Measurements from ENCODE around the gene CABLES1. TPM values are rescaled to one million over a fixed set of nuclear protein-coding genes. Genes with fewer than 3 reads are reported as not detected.

Gene CABLES1
- total and polyA plus RNA-seq, 2 of the 4 experiments (the other 2 are of a cell fraction), result 4.7 to 5.7 TPM

DNA sequence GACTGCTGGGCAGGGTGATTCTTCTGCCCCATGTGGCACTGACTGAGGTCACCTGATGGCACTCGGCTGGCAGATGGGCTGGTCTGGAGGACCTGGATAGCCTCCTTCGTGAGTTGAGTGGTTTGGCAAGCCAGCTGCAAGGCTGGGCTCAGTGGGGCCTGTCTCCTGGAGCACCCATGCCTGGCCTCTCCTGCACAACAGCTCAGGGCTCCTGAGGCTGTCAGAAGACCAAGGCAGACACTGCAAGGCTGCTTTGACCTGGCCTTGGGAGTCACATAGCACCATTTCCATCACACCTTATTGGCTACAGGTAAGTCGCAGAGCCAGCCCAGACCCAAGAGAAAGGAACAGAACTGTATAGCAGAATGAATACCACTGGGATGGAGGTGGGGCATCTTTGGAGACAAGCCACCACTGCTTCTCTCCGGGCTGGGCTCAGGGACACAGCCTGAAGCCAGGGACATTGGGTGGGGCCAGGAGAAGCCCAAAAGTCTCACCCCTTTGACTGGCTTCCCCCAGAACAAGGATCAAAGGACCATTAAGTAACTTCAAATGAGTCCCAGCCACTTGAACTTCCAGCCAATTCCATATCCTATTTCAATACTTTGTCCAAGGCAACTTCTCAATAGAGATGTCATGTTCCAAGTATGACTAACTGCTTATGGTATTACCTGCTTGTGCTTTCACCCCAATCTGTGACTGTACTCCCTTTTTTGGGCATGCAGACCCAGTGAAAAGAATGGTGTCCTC lies 156.3 kb downstream of the CABLES1 start:
- H4K20me1 ChIP-seq (ENCODE audit: insufficient read depth, low read length), result no peaks in the 10 kb centered on the region
- DNase-seq (peak; percentile 74), ATAC-seq (ENCODE audit: low read depth) (peak; percentile 72)
- in situ Hi-C loops (cut with MboI; ENCODE audit: low sequenced_read_pairs), result loop anchor here (10.0 kb wide), 1 partner anchor 63 kb away; no protein-coding TSS in a partner anchor
- H3K27me3 ChIP-seq (ENCODE audit: control insufficient read depth, insufficient read depth, low read length), result no peaks in the 10 kb centered on the region
- H3K36me3 ChIP-seq (ENCODE audit: control insufficient read depth, insufficient read depth, low read length), result no peaks in the 10 kb centered on the region
- BruUV-seq (replicated peaks), result no TSS peak
- CTCF ChIA-PET, result interaction anchor here (0.6 to 1.1 kb wide), 3 partner anchors 40 to 214 kb away, joined by 3 read pairs; no protein-coding TSS in a partner anchor
- peak overlapping the region; percentile 58 to 88; a peak in 3 of 4 replicates for H4K8ac ChIP-seq (ENCODE audit: low read depth in 2 of 2, low read length in 2 of 2)
- no peaks in the 10 kb centered on the region for H3K9me3 ChIP-seq (ENCODE audit: control insufficient read depth, insufficient read depth, low read length)
- peak overlapping the region; percentile 75; the same call in 2 of the 3 replicates for H2BK15ac ChIP-seq (ENCODE audit: low read depth, low read length)
- H3K18ac ChIP-seq (ENCODE audit: low read depth, low read length), result peak overlapping the region; percentile 83; the same call in 1 of the 2 replicates
- H3K4ac ChIP-seq (ENCODE audit: low read depth, low read length), result peak overlapping the region; percentile 93
- TF ChIP-seq SMC3 (IDR thresholded peaks at IDR 0.05; ENCODE audit: low read depth, low read length) (no peak), CEBPB (IDR thresholded peaks at IDR 0.05; ENCODE audit: low read depth, low read length) (no peak), RAD21 (IDR thresholded peaks at IDR 0.05; ENCODE audit: low read length) (no peak)
- POLR2A ChIA-PET (ENCODE audit: unreplicated experiment), result interaction anchor here (0.6 kb wide), 1 partner anchor 223 kb away, joined by 3 read pairs; no protein-coding TSS in a partner anchor
- dilution Hi-C loops (cut with HindIII; ENCODE audit: low sequenced_read_pairs, unreplicated experiment), result no loop called here
- H2AFZ ChIP-seq (replicated peaks; ENCODE audit: low read length, poor library complexity), result peak overlapping the region; percentile 69
- intact Hi-C loops (cut with micrococcal nuclease), result no loop called here
- H2BK20ac ChIP-seq (ENCODE audit: low read depth, low read length), result peak overlapping the region; percentile 88
- peak overlapping the region; percentile 44; the same call in 1 of the 2 replicates for H3K23ac ChIP-seq (ENCODE audit: low read depth, low read length)
- H2BK5ac ChIP-seq (ENCODE audit: low read depth, low read length, poor library complexity, severe bottlenecking), result peak overlapping the region; percentile 77
- peak overlapping the region; percentile 91 for H4K91ac ChIP-seq (ENCODE audit: insufficient read depth, low read depth, low read length)
- no peak overlapping the region for H3K9ac ChIP-seq (ENCODE audit: low read depth, low read length)
- peak overlapping the region; percentile 69 for H2AK9ac ChIP-seq (replicated peaks; ENCODE audit: low read depth, low read length, poor library complexity)
- peak overlapping the region; percentile 79 for H4K5ac ChIP-seq (ENCODE audit: low read depth, low read length)
- no peak overlapping the region for H3K27ac ChIP-seq (ENCODE audit: insufficient read depth, low read length)
- peak overlapping the region; percentile 84 for H2AK5ac ChIP-seq (ENCODE audit: low read depth, low read length)
- 17% methylated on average over 1 of the region's 4 CpGs; no CpG with 5 or more reads in 1 of the 2 experiments for WGBS, 2 experiments (ENCODE audit: extremely low coverage in 2 of 2, insufficient read length in 1 of 2)
- no peak overlapping the region for H3K56ac ChIP-seq (ENCODE audit: extremely low read depth, insufficient read depth, low read length)
- H2BK120ac ChIP-seq (ENCODE audit: low read depth, low read length), result peak overlapping the region; percentile 93
- H3K79me1 ChIP-seq (ENCODE audit: low read depth in 1 of 2, low read length in 2 of 2), result no peaks in the 10 kb centered on the region
- no peak overlapping the region for H3K4me2 ChIP-seq (ENCODE audit: low read depth, low read length)
- H3K4me1 ChIP-seq (ENCODE audit: control insufficient read depth, insufficient read depth, low read length), result peaks cover 12% of the 10 kb centered on the region
- H3K9me1 ChIP-seq (ENCODE audit: insufficient read depth, low read length), result peaks cover 13% of the 10 kb centered on the region
- H3K14ac ChIP-seq (replicated peaks; ENCODE audit: low read depth, low read length), result peak overlapping the region; percentile 89
- H3K4me3 ChIP-seq (ENCODE audit: insufficient read depth, low read depth, low read length), result no peak overlapping the region
